AG20443 (cell line): Measurements from ENCODE around the gene ADAM30.
"Not testable (repeated sequence)": the region's sequence is repeated elsewhere in the genome, so short reads cannot be mapped to it uniquely, and the experiment has no call there.

Experiments
- DNase-seq: peaks from one replicate; pipeline ENCODE4 v3.0.0; 2012; ENCODE audit warnings: low spot score, mixed read lengths

The ADAM30 gene

GRCh38 chr1:119873135-119874015 lies 22.9 kb downstream of the ADAM30 start:
- DNase-seq: peak; percentile 54

GRCh38 chr1:119871881-119872280 lies 24.4 kb downstream of the ADAM30 start:
- DNase-seq: no peak

- peak; percentile 90 for DNase-seq
Observed at GRCh38 chr1:119870917-119871596, 25.3 kb downstream of the ADAM30 start.

GRCh38 chr1:119869995-119870394 lies 26.3 kb downstream of the ADAM30 start:
- DNase-seq: no peak

GRCh38 chr1:119868176-119868575 lies 28.1 kb downstream of the ADAM30 start:
- no peak for DNase-seq

GRCh38 chr1:119866451-119866850 lies 29.9 kb downstream of the ADAM30 start:
- DNase-seq: no peak

GRCh38 chr1:119865627-119866026 lies 30.7 kb downstream of the ADAM30 start:
- peak; percentile 4 for DNase-seq

GRCh38 chr1:119862276-119862675 lies 34.0 kb downstream of the ADAM30 start:
- DNase-seq: no peak

GRCh38 chr1:119861547-119861946 lies 34.8 kb downstream of the ADAM30 start:
- no peak for DNase-seq

- peak; percentile 78 for DNase-seq
Observed at GRCh38 chr1:119859647-119860046, 36.7 kb downstream of the ADAM30 start.

GRCh38 chr1:119858556-119859214 lies 37.6 kb downstream of the ADAM30 start:
- DNase-seq: not testable (repeated sequence)

- DNase-seq: no peak
Observed at GRCh38 chr1:119858126-119858525, 38.2 kb downstream of the ADAM30 start.

- no peak for DNase-seq
Observed at GRCh38 chr1:119853155-119853554, 43.2 kb downstream of the ADAM30 start.

GRCh38 chr1:119844206-119844605 lies 52.1 kb downstream of the ADAM30 start:
- not testable (repeated sequence) for DNase-seq
